NCI-H446 treated with DMSO at 0.1 percent for 48 hours (cell line): ENCODE measurements around the gene LRRC40.
"Not testable (repeated sequence)": the region's sequence is repeated elsewhere in the genome, so short reads cannot be mapped to it uniquely, and the experiment has no call there.

Experiments
- DNase-seq: peaks from one replicate; lab custom pipeline; 2025; lab: John Stamatoyannopoulos, UW

Gene LRRC40

DNA sequence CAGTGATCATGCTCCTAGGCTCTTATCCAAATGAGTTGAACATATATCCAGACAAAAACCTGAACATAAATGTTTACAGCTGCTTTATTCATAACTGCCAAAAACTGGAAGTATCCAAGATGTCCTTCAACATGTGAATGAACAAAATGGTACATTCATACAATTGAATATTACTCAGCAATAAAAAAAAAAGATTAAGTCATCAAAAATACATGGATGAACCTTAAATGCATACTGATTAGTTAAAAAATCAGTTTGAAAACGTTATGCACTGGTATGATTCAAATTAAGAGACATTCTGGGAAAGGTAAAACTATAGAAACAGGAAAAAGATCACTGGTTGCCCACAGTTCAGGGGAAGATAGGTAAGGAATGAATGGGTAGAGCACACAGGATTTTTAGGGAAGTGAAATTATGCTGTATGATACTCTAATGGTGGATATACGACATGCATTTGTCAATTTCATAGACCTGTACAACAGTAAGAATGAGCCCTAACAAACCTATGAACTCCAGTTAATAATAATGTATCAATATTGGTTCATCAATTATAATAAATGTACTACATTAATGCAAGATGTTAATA is 3.1 kb downstream of the LRRC40 start:
- no peak for DNase-seq

DNA sequence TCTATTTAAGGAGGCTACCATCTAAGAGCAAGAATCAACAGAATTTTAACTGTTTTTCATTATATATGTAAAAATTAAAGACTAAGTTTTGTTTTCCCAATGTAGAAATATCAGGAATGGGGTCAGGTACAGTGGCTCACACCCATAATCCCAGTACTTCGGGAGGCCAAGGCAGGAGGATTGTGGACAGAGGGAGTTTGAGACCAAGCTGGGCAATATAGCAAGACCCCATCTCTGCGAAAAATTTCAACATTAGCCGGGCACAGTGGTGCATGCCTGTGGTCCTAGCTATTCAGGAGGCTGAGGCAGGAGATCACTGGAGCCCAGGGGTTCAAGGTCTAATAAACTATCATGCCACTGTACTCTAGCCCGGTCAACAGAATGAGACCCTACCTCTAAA is 5.3 kb downstream of the LRRC40 start:
- DNase-seq = no peak

GRCh38 chr1:70196333-70196732 is 9.0 kb downstream of the LRRC40 start:
- no peak for DNase-seq

- no peak for DNase-seq
Measured at GRCh38 chr1:70195342-70195741, 10.0 kb downstream of the LRRC40 start.

DNA sequence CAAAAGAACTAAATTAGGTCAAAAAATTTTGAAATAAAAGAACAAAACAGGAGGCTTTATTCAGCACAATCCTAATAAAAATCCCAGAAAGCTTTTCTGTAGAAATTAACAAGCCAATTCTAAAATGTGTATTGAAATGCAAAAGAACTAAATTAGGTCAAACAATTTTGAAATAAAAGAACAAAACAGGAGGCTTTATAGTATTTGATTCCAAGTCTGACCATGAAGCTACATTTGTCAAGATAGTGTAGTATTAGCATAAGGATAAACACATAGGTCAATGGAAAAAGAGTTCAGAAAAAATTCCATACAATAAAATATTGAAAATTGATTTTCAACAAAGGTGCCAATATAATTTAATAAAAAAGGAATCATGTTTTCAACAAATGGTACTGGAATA is 10.8 kb downstream of the LRRC40 start:
- DNase-seq = no peak

GRCh38 chr1:70192446-70192845 is 12.9 kb downstream of the LRRC40 start:
- not testable (repeated sequence) for DNase-seq

DNA sequence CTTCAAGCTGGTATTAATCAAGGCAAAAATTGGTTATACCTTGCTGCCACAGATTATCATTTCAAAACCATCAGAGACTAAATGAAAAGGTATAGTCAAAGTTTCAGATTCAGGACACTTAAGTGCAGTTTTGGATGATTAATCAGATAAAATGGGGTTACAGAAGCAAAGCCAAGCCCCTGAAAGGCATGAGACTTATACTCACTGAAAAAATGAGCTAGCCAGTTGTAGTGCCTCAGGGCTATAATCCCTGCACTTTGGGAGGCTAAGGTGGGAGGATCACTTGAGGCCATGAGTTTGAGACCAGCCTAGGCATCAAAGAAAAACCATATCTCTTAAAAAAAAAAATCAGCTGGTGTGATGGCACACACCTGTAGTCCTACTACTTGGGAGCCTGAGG is 15.2 kb downstream of the LRRC40 start:
- DNase-seq = no peak

GRCh38 chr1:70188522-70188921 is 16.9 kb downstream of the LRRC40 start:
- DNase-seq = no peak

GRCh38 chr1:70185181-70185580 is 20.2 kb downstream of the LRRC40 start:
- DNase-seq = not testable (repeated sequence)

GRCh38 chr1:70171512-70171911 is 33.9 kb downstream of the LRRC40 start:
- DNase-seq = no peak

GRCh38 chr1:70169018-70169839 is 36.1 kb downstream of the LRRC40 start:
- no peak for DNase-seq

GRCh38 chr1:70168283-70168682 is 37.1 kb downstream of the LRRC40 start:
- no peak for DNase-seq

DNA sequence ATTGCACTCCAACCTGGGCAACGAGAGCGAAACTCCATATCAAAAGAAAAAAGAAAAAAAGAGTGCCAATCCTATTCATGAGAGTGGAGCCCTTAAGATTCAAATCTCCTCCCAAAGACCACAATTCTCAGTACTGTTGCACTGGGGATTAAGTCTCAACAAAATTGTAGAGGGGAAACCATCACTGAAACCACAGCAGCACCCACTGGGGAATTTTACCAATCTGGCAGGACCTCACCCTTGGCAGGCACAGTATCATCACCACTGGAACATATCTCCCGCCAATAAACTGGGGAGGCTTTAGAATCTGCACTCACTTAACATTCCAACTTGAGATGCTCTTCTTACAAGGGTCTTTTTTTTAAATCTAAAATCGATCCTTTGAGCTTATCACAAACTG is 41.0 kb downstream of the LRRC40 start:
- DNase-seq = no peak

- no peak for DNase-seq
Measured at GRCh38 chr1:70156529-70157120, 48.8 kb downstream of the LRRC40 start.

DNA sequence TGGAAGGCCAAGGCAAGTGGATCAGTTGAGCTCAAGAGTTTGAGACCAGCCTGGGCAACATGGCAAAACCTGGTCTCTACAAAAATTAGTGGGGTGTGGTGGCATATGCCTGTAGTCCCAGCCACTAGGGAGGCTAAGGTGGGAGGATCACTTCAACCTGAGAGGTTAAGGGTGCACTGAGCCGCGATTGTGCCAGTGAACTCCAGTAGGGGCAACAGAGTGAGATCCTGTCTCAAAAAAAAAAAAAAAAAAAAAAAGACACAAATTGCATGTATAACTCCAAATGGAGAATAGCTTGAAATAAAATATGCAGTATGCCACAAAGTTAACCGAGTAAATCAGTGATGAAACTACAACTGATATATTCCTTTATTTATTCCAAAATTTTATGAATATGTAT is 51.6 kb downstream of the LRRC40 start:
- no peak for DNase-seq

DNA sequence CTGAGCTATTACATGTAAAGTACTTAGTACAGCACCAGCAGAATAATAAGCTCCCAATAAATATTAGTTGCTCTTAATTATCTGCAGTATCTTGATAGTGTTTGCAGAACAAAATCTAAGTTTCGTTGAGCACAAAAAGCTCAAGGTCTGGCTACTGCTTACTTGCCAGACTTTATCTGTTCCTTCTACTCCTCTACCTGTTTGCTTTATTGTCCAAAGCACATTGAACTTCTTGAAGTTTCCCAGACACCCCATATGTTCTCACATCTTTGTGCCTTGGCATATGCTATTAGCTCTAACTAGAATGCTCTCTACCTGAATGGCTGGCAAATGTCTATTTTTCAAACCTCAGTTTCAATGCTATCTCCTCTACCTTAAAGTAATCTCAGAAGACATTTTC is 54.9 kb downstream of the LRRC40 start:
- no peak for DNase-seq

DNA sequence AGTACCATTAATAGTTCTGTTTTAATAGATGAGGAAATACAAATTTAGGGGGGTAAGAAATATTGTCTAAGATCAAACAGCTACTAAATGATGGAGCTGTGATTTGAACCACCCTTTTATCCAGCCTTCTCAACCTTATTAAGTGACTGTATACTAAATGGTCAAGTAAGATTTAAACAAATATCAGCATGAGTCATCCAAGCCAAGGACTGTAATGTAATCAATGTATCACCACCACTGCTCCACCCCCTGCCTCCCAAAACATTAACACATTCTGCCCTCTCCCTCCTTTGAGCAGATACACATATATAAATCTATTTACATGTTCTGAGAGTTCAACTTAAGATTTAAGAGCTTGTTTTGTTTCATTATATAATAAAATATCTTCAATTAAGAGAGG is 58.9 kb downstream of the LRRC40 start:
- no peak for DNase-seq

DNA sequence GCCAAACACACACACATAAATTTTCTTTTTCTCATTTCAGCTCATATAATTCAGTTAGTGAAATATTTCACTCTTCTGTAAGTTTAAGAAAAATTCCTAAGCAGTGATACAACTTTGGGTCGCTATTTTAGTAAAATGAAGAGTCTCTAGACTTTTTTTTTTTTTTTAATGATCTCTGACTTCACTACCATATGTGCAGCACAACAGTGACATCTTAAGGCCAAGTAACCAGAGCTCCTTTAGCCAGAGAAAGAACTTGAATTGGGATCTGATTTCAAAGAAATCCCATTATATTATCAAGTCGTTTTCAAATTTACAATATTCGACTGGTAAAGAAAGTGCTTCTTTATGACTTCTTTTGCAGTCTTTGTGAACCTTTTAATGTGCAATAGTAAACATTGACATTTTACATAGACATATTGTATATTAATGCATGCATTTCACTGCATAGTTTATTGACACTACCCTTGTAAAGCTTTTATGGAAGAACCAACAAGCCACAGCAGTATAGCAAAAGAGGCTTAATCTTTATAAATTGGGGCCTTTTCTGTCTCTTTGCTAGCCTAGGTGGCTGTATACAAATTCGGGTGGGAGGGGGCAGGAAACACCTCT is 62.2 kb downstream of the LRRC40 start:
- DNase-seq = peak; percentile 34

DNA sequence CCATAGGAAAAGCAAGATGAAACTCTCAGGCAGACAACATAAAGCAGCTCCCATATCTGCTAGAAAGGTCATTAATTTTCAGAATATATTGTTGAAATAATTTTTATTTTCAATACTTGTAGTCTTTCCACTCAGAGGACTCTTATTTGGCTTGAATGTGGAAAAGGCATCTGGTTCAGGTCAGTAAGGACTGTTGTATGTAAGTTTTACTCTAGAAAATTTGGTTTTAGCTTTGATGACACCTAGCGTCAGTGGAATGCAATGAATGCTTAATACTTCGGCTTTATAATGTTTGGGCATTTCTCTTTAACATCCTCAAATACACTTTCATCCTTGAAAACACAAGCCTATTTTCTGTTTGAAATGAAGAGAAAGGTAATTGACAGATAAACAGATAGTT is 63.3 kb downstream of the LRRC40 start:
- DNase-seq = no peak

DNA sequence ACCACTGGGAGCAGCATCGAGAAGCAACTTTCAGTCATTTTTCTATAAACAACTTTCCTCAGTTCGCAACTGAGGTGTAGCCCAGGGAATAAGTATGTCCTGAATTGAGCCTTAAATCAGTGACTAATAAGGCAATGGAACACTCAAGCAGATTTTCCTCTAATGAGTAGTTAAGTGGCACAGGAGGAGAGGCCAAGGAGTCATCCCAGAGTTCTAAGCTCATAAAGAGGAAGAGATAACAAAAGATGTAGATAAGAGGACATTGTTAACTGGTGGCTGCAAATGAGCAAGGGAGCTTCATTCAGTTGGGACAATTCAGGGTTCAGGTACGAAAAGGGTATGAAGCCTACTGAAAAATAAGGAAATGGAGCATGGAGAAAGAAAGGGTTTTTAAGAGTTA is 64.5 kb downstream of the LRRC40 start:
- no peak for DNase-seq

GRCh38 chr1:70140343-70140742 is 65.0 kb downstream of the LRRC40 start:
- peak; percentile 63 for DNase-seq

DNA sequence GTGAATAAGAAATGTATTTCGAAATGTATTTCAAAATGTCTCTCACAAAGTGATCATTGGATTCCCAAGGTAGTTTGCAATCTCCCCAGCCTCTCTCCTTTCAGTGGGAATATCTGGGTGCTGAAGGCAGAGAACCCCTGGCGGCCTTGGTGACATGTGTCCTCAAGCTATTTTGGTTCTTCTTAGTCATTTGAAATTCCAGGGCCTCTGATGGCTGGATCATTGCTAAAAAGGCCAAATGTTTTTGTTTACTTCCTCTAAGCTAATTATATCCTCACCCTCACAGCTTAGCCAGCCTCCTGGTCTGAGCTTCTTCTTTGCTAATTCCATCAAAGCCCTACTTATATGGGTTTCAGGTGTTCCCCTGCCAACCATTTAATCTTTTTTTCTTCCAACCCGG is 71.2 kb downstream of the LRRC40 start:
- no peak for DNase-seq

DNA sequence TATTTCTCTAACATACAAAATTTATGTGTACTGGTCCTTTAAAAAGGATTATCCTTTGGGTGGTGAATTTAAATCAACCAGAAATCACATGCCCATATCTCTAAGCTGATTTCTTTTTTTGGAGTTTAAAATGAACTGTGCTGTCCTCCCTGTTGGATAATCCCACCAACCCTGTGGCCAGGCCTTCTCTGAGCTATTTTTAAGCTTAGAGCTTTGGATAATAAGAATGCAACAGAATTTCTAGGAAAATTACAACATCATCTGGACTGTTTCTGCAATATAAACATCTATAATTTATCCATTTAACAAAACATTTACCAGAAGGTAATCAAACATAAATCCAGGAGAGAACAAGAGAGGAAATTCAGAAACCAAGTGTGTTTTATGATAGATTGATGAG is 88.3 kb downstream of the LRRC40 start:
- DNase-seq = no peak
